PC-9 (cell line): ENCODE data around the gene SLC39A2. TPM values are rescaled to one million over a fixed set of nuclear protein-coding genes. Genes with fewer than 3 reads are reported as not detected.

ENCODE experiments used
- BruUV-seq: library from RNA; stranded (reverse); fragments of 400-500 nt; replicated peaks from 2 replicates; lab custom pipeline; 2021; lab: Mats Ljungman, UMichigan
- CTCF ChIA-PET: fragments of 300-600 bp; sonication (Branson Sonifier 250); formaldehyde crosslinking; loops from one replicate; lab custom pipeline; 2022; ENCODE audit warnings: antibody characterized with exemption; lab: Charles Lee
- POLR2A ChIA-PET: fragments of 300-600 bp; sonication (Branson Sonifier 250); formaldehyde crosslinking; loops from one replicate; lab custom pipeline; 2022; ENCODE audit warnings: antibody characterized with exemption; ENCODE audit not compliant: unreplicated experiment; lab: Charles Lee
- DNase-seq, 2 experiments: peaks; one replicate each; pipeline versions ENCODE4 v3.0.0 to v3.0.0-alpha.2; 2015 to 2022; ENCODE audit warnings: mixed read lengths in 1 of 2
- H2AFZ ChIP-seq: fragments of 200-600 bp; sonication (generic); 2 replicates; pipeline ENCODE4 v1.8.1; 2017; ENCODE audit warnings: antibody characterized with exemption
- H3F3A ChIP-seq: fragments of 200-600 bp; sonication (generic); 2 replicates; pipeline ENCODE4 v1.8.1; 2017; ENCODE audit warnings: antibody characterized with exemption, mild to moderate bottlenecking, low read depth; ENCODE audit not compliant: insufficient read depth
- H3K27ac ChIP-seq: fragments of 200-600 bp; sonication (generic); 2 replicates; pipeline ENCODE4 v1.6.1; 2016; ENCODE audit warnings: mixed run types
- H3K27me3 ChIP-seq: fragments of 200-600 bp; sonication (generic); 2 replicates; pipeline ENCODE4 v1.6.1; 2016; ENCODE audit warnings: low read depth, mixed run types; ENCODE audit not compliant: insufficient read depth
- H3K36me3 ChIP-seq: fragments of 200-600 bp; sonication (generic); 2 replicates; pipeline ENCODE4 v1.6.1; 2016; ENCODE audit warnings: low read depth, mixed run types
- H3K4me1 ChIP-seq: fragments of 200-600 bp; sonication (generic); replicated peaks from 2 replicates; pipeline ENCODE4 v1.6.1; 2016; ENCODE audit warnings: mixed run types; ENCODE audit not compliant: insufficient read depth
- H3K4me2 ChIP-seq: fragments of 200-600 bp; sonication (generic); 2 replicates; pipeline ENCODE4 v1.6.1; 2017; ENCODE audit warnings: mixed run types
- H3K4me3 ChIP-seq: fragments of 200-600 bp; sonication (generic); 2 replicates; pipeline ENCODE4 v1.6.1; 2016; ENCODE audit warnings: mixed run types
- H3K79me2 ChIP-seq: fragments of 200-600 bp; sonication (generic); 2 replicates; pipeline ENCODE4 v1.6.1; 2017; ENCODE audit warnings: low read depth, mixed run types
- H3K9me2 ChIP-seq: fragments of 200-600 bp; sonication (generic); 2 replicates; pipeline ENCODE4 v1.8.1; 2017; ENCODE audit warnings: mild to moderate bottlenecking; ENCODE audit not compliant: insufficient read depth
- H3K9me3 ChIP-seq: fragments of 200-600 bp; sonication (generic); 2 replicates; pipeline ENCODE4 v1.8.1; 2016; ENCODE audit warnings: low read depth; ENCODE audit not compliant: insufficient read depth
- H4K20me1 ChIP-seq: fragments of 200-600 bp; sonication (generic); 2 replicates; pipeline ENCODE4 v1.8.1; 2017; ENCODE audit not compliant: insufficient read depth
- EZH2 ChIP-seq: fragments of 200-600 bp; sonication (generic); IDR thresholded peaks from 2 replicates; pipeline ENCODE4 v1.8.0; 2017; ENCODE audit warnings: antibody characterized with exemption, low read depth
- intact Hi-C: fragments of 100-400 bp; cut with micrococcal nuclease; formaldehyde crosslinking; loops from one replicate; pipeline ENCODE4 v1.10.0; 2022; ENCODE audit not compliant: unreplicated experiment
- total RNA-seq: library from RNA; stranded (reverse); gene quantifications from 2 replicates; pipeline ENCODE4 v1.2.3, GENCODE V29; 2021
- TF ChIP-seq, protein P1 (sequence below): fragments of 200-600 bp; sonication (generic); conservative IDR thresholded peaks from 2 replicates; pipeline ENCODE4 v1.6.1; 2017; ENCODE audit warnings: mixed run types, antibody characterized with exemption, mild to moderate bottlenecking, moderate library complexity

SLC39A2 gene
- total RNA-seq, 1 experiment from 2014 or later: 0.35 TPM

DNA sequence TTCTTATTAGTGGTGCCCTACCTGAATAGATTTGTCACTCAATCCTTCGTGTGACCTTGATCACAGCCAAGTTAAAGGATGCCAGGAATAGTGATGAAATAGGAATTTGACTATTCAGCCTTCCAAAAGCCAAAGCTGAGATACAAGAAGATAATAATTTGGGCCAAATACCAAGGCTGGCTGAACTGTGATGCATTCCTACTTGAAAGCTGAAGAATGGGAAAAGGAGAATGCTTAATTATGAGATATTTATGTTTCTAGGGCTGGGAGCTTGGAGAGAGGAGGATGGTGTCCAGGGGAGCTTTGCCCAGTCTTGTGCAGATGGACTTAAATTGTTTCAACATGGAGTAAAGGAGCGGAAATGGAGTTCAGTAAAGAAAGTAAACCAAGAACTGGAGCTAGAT is 48.3 kb downstream of the SLC39A2 start:
- H4K20me1 ChIP-seq: no peaks in the 10 kb centered on the region
- no peaks in the 10 kb centered on the region for H3K9me2 ChIP-seq
- no peaks in the 10 kb centered on the region for H3K36me3 ChIP-seq
- H3K4me2 ChIP-seq: no peak overlapping the region
- no peaks in the 10 kb centered on the region for H3K9me3 ChIP-seq
- POLR2A ChIA-PET: no interaction called here
- no peak overlapping the region for H3K4me3 ChIP-seq
- no peak for TF ChIP-seq EZH2
- TF ChIP-seq, protein P1, sequence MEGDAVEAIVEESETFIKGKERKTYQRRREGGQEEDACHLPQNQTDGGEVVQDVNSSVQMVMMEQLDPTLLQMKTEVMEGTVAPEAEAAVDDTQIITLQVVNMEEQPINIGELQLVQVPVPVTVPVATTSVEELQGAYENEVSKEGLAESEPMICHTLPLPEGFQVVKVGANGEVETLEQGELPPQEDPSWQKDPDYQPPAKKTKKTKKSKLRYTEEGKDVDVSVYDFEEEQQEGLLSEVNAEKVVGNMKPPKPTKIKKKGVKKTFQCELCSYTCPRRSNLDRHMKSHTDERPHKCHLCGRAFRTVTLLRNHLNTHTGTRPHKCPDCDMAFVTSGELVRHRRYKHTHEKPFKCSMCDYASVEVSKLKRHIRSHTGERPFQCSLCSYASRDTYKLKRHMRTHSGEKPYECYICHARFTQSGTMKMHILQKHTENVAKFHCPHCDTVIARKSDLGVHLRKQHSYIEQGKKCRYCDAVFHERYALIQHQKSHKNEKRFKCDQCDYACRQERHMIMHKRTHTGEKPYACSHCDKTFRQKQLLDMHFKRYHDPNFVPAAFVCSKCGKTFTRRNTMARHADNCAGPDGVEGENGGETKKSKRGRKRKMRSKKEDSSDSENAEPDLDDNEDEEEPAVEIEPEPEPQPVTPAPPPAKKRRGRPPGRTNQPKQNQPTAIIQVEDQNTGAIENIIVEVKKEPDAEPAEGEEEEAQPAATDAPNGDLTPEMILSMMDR: no peak
- intact Hi-C loops: no loop called here
- no peak overlapping the region for H3K27ac ChIP-seq
- no peak overlapping the region for H2AFZ ChIP-seq
- CTCF ChIA-PET: no interaction called here
- no TSS peak for BruUV-seq
- no peaks in the 10 kb centered on the region for H3K27me3 ChIP-seq
- no peak for DNase-seq
- H3F3A ChIP-seq: peaks cover 9% of the 10 kb centered on the region; the same call in 1 of the 2 replicates
- H3K4me1 ChIP-seq: peaks cover 15% of the 10 kb centered on the region
- H3K79me2 ChIP-seq: no peaks in the 10 kb centered on the region

DNA sequence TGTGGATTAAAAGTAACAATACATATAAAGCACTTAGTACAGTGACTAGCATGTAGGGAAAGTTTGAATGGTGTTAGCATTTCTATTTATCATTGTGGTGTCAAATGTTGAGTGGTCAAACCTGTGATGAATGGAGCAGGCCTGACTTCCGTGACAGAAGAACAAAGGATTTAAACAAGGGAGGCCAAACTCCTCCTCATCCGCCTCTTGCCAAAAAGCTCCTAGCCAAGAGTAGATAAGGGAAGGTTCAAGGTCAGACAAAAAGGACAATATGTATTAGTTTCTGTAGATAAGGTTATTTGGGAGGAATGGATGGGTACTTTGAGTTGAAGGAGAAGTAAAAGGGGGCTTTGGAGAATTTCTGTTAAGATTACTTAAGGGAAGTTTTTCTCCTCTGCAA is 49.5 kb downstream of the SLC39A2 start:
- TF ChIP-seq, protein P1: no peak
- no peak for TF ChIP-seq EZH2
- Histone ChIP-seq H3K4me2 (no peak overlapping the region), H3K4me3 (no peak overlapping the region), H3K9me3 (no peaks in the 10 kb centered on the region), H3K27me3 (no peaks in the 10 kb centered on the region), H2AFZ (no peak overlapping the region), H3K36me3 (no peaks in the 10 kb centered on the region), H3F3A (peaks cover 6% of the 10 kb centered on the region; the same call in 1 of the 2 replicates), H4K20me1 (no peaks in the 10 kb centered on the region), H3K79me2 (no peaks in the 10 kb centered on the region), H3K27ac (no peak overlapping the region), H3K9me2 (no peaks in the 10 kb centered on the region), H3K4me1 (peaks cover 11% of the 10 kb centered on the region)
- POLR2A ChIA-PET: no interaction called here
- no TSS peak for BruUV-seq
- CTCF ChIA-PET: interaction anchor here (0.6 kb wide), 2 partner anchors 50 to 931 kb away, joined by 3 to 4 read pairs; no protein-coding TSS in a partner anchor
- DNase-seq: no peak
- intact Hi-C loops: no loop called here

DNA sequence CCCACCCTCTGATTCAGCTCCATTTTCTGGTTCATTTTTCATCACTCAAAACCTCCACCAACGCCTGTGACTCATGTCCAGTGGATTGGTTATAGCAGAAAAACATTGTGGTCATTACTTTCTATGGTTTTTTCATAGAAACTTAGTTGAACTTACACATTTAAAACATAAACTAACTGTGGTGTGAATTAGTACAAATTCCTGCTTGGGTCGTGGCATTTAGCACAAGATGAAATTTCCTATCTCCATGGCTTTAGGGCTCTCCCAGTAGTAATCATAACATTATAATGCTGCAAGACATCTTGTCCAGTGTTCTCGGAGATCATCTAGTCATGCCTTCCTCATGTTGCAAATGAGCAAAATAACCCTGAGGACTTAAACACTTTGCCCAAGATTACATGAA is 50.2 kb downstream of the SLC39A2 start:
- H3K9me3 ChIP-seq: no peaks in the 10 kb centered on the region
- H3K9me2 ChIP-seq: no peaks in the 10 kb centered on the region
- H3K4me2 ChIP-seq: no peak overlapping the region
- BruUV-seq: no TSS peak
- peaks cover 4% of the 10 kb centered on the region for H3K4me1 ChIP-seq
- H3K36me3 ChIP-seq: no peaks in the 10 kb centered on the region
- DNase-seq: no peak
- TF ChIP-seq EZH2: no peak
- TF ChIP-seq, protein P1: no peak
- ChIA-PET CTCF (no interaction called here), POLR2A (no interaction called here)
- intact Hi-C loops: no loop called here
- no peak overlapping the region for H3K27ac ChIP-seq
- H4K20me1 ChIP-seq: no peaks in the 10 kb centered on the region
- H3K27me3 ChIP-seq: no peaks in the 10 kb centered on the region
- no peak overlapping the region for H2AFZ ChIP-seq
- H3K79me2 ChIP-seq: no peaks in the 10 kb centered on the region
- no peak overlapping the region for H3K4me3 ChIP-seq
- no peaks in the 10 kb centered on the region; the same call in 1 of the 2 replicates for H3F3A ChIP-seq
